ENCODE results near the gene WDR62. TPM values are rescaled to one million over a fixed set of nuclear protein-coding genes. Genes with fewer than 3 reads are reported as not detected.

WDR62 gene
- total RNA-seq, 1 donor from 2014 or later, result 0.26 TPM

DNA sequence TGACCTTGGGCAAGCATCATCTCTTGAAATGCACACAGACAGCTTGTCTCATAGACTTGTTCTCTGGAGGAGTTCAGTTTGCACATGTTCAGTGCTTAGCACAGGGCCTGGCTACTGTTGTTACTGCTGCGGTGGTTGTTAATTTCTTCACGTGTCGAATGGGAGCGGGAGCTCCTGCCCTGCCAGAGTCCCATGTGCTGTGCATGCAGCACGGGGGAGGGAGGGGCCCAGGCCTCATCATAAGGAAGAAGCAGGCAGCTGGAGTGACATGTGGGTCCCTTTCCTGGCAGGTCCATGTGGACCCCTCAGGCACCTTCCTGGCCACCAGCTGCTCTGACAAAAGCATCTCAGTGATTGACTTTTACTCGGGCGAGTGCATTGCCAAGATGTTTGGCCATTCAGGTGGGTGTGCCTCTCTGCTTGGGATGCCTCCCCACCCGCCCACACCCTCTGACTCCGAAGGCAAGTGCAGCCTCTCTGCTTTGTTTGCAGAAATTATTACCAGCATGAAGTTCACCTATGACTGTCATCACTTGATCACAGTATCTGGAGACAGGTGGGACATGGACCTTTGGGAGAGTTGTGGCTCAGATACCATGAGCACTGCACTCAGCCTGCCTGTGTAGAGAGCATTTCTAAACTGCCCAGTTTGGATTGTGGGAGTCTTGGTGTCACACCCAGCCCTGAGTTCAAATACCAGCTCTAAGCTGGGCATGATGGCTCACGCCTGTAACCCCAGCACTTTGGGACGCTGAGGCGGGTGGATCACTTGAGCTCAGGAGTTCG lies 36.4 kb downstream of the WDR62 start:
- H3K4me3 ChIP-seq (ENCODE audit: low read depth, low read length), result no peak overlapping the region
- TF ChIP-seq, protein P1, sequence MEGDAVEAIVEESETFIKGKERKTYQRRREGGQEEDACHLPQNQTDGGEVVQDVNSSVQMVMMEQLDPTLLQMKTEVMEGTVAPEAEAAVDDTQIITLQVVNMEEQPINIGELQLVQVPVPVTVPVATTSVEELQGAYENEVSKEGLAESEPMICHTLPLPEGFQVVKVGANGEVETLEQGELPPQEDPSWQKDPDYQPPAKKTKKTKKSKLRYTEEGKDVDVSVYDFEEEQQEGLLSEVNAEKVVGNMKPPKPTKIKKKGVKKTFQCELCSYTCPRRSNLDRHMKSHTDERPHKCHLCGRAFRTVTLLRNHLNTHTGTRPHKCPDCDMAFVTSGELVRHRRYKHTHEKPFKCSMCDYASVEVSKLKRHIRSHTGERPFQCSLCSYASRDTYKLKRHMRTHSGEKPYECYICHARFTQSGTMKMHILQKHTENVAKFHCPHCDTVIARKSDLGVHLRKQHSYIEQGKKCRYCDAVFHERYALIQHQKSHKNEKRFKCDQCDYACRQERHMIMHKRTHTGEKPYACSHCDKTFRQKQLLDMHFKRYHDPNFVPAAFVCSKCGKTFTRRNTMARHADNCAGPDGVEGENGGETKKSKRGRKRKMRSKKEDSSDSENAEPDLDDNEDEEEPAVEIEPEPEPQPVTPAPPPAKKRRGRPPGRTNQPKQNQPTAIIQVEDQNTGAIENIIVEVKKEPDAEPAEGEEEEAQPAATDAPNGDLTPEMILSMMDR (IDR thresholded peaks at IDR 0.05; ENCODE audit: insufficient read depth, low read length, severe bottlenecking), result no peak
- H3K27me3 ChIP-seq (ENCODE audit: control insufficient read depth, insufficient read depth, low read length), result no peaks in the 10 kb centered on the region
- DNase-seq (ENCODE audit: low read depth), result no peak
- no peak for FAIRE-seq
- H3K36me3 ChIP-seq (ENCODE audit: control insufficient read depth, insufficient read depth, low read length), result peaks cover 1% of the 10 kb centered on the region

DNA sequence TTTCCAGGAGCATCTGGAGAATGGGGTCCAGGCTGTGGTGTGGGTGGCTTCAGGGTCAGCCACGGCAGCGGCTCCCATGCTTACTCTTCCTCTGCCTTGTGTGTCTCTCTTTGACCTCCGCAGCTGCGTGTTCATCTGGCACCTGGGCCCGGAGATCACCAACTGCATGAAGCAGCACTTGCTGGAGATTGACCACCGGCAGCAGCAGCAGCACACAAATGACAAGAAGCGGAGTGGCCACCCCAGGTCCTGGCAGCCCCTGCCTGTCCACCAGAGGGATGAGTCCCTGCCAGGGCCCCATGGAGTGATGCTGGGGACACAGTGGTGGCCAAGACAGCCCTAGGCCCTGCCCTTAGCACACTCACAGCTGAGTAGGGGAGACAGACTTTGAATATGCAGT lies 37.9 kb downstream of the WDR62 start:
- Histone ChIP-seq H3K4me3 (ENCODE audit: low read depth, low read length) (no peak overlapping the region), H3K36me3 (ENCODE audit: control insufficient read depth, insufficient read depth, low read length) (peaks cover 1% of the 10 kb centered on the region), H3K27me3 (ENCODE audit: control insufficient read depth, insufficient read depth, low read length) (no peaks in the 10 kb centered on the region)
- FAIRE-seq (no peak), DNase-seq (ENCODE audit: low read depth) (no peak)
- TF ChIP-seq, protein P1 (IDR thresholded peaks at IDR 0.05; ENCODE audit: insufficient read depth, low read length, severe bottlenecking), result no peak

DNA sequence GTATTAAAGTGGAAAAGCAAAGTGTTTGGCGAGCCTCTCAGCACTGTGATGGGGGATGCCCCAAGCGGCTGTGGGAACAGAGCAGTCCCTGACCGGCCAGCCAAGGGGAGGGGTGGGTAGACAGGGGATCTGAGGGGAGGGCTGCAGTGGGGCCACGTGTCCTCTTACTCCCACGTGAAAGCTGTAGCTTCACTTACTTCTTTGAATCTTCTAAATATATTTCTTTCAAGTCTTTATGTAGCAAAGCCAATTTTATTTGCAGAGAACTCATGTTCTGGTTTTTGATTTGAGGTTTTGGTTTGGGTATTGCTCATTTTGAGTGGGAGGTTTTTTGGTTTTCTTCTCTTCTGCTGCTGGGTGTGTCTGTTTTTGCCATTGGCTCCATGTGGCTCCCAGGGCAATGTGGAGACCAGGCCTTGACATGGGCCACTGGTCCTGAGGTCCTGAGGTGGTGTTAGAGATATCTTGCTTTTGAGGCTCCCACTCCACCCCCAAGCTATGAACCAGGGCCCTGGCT lies 38.5 kb downstream of the WDR62 start:
- H3K27me3 ChIP-seq (ENCODE audit: control insufficient read depth, insufficient read depth, low read length), result no peaks in the 10 kb centered on the region
- H3K36me3 ChIP-seq (ENCODE audit: control insufficient read depth, insufficient read depth, low read length), result peaks cover 1% of the 10 kb centered on the region
- TF ChIP-seq, protein P1 (IDR thresholded peaks at IDR 0.05; ENCODE audit: insufficient read depth, low read length, severe bottlenecking), result no peak
- H3K4me3 ChIP-seq (ENCODE audit: low read depth, low read length), result no peak overlapping the region
- no peak for FAIRE-seq
- no peak for DNase-seq (ENCODE audit: low read depth)

DNA sequence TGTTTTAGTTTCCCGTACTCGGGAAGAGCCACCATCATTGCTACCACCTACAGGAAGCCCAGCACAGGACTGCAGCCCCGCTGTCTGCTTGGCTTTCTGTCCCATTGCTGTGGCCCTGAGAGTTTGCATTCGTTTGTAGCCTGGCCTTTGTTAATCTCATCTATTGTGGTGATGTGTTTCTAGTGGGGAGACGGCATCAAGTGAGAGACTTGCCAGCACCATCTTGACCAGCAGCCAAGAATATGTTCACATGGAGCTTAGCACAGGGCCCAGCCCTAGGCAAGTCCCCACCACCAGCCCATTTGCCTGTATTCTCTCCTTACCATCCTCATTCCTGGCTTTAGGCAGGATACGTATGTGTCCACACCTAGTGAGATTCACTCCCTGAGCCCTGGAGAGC lies 39.0 kb downstream of the WDR62 start:
- FAIRE-seq, result peak; percentile 58
- no peak for DNase-seq (ENCODE audit: low read depth)
- peaks cover 1% of the 10 kb centered on the region for H3K36me3 ChIP-seq (ENCODE audit: control insufficient read depth, insufficient read depth, low read length)

DNA sequence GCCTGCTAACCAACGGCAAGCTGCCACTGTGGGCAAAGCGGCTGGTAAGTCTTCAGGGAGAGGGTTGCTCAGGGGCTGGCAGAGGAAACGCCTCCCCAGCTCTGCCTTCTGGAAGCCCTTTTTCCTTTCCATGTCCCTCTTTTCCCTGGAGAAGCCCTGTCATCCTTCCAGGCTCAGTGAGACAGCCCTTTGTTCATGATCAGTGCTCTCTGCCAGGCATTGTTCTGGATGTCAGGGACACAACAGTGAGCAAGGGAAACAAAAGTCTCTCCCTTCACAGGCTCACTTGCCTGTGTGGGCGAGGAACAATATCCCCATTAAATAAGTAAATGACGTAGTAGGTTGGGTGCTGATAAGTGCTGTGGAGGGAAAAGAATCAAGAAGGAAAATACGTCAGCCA lies 42.3 kb downstream of the WDR62 start:
- TF ChIP-seq, protein P1 (IDR thresholded peaks at IDR 0.05; ENCODE audit: insufficient read depth, low read length, severe bottlenecking), result no peak
- no peak for DNase-seq (ENCODE audit: low read depth)
- Histone ChIP-seq H3K27me3 (ENCODE audit: control insufficient read depth, insufficient read depth, low read length) (no peaks in the 10 kb centered on the region), H3K36me3 (ENCODE audit: control insufficient read depth, insufficient read depth, low read length) (no peaks in the 10 kb centered on the region), H3K4me3 (ENCODE audit: low read depth, low read length) (no peak overlapping the region)
- FAIRE-seq, result no peak

More for the DNA sequence above, 39.0 kb downstream of the WDR62 start:
- Histone ChIP-seq H3K4me3 (ENCODE audit: low read depth, low read length) (no peak overlapping the region), H3K27me3 (ENCODE audit: control insufficient read depth, insufficient read depth, low read length) (no peaks in the 10 kb centered on the region)
- TF ChIP-seq, protein P1 (IDR thresholded peaks at IDR 0.05; ENCODE audit: insufficient read depth, low read length, severe bottlenecking), result no peak

Measured in bronchial epithelial cell (primary cell).